ENCODE measurements around the gene FGD3. TPM values are rescaled to one million over a fixed set of nuclear protein-coding genes. Genes with fewer than 3 reads are reported as not detected.

FGD3 gene
- total RNA-seq, 1 donor from 2014 or later = 9.8 TPM

- DNase-seq (ENCODE audit: low spot score) = no peak
These were observed 57.2 kb downstream of the FGD3 start for GRCh38 chr9:93004561-93004960.

- no peak for DNase-seq (ENCODE audit: low spot score)
These were observed 58.6 kb downstream of the FGD3 start for GRCh38 chr9:93005876-93006275.

- no peak for DNase-seq (ENCODE audit: low spot score)
These were observed 60.3 kb downstream of the FGD3 start for GRCh38 chr9:93007529-93008058.

GRCh38 chr9:93008457-93008856 is 61.1 kb downstream of the FGD3 start:
- DNase-seq (ENCODE audit: low spot score) = no peak

- peak; percentile 82 for DNase-seq (ENCODE audit: low spot score)
These were observed 62.2 kb downstream of the FGD3 start for GRCh38 chr9:93009337-93010015.

- DNase-seq (ENCODE audit: low spot score) = peak; percentile 55
These were observed 62.7 kb downstream of the FGD3 start for GRCh38 chr9:93010056-93010455.

GRCh38 chr9:93010704-93011103 is 63.4 kb downstream of the FGD3 start:
- DNase-seq (ENCODE audit: low spot score) = no peak

GRCh38 chr9:93011114-93011513 is 63.8 kb downstream of the FGD3 start:
- DNase-seq (ENCODE audit: low spot score) = peak; percentile 87

- peak; percentile 65 for DNase-seq (ENCODE audit: low spot score)
These were observed 65.9 kb downstream of the FGD3 start for GRCh38 chr9:93012963-93013855.

GRCh38 chr9:93013856-93014582 is 66.7 kb downstream of the FGD3 start:
- peak; percentile 87 for DNase-seq (ENCODE audit: low spot score)

GRCh38 chr9:93015190-93015589 is 67.9 kb downstream of the FGD3 start:
- DNase-seq (ENCODE audit: low spot score) = peak; percentile 14

GRCh38 chr9:93017621-93018020 is 70.3 kb downstream of the FGD3 start:
- peak; percentile 67 for DNase-seq (ENCODE audit: low spot score)

GRCh38 chr9:93020151-93020550 is 72.8 kb downstream of the FGD3 start:
- DNase-seq (ENCODE audit: low spot score) = peak; percentile 75

GRCh38 chr9:93020771-93021670 is 73.7 kb downstream of the FGD3 start:
- peak; percentile 65 for DNase-seq (ENCODE audit: low spot score)

GRCh38 chr9:93022066-93022465 is 74.7 kb downstream of the FGD3 start:
- no peak for DNase-seq (ENCODE audit: low spot score)

GRCh38 chr9:93022721-93023520 is 75.6 kb downstream of the FGD3 start:
- no peak for DNase-seq (ENCODE audit: low spot score)

GRCh38 chr9:93023521-93023815 is 76.1 kb downstream of the FGD3 start:
- no peak for DNase-seq (ENCODE audit: low spot score)

GRCh38 chr9:93024646-93024910 is 77.3 kb downstream of the FGD3 start:
- DNase-seq (ENCODE audit: low spot score) = no peak

- DNase-seq (ENCODE audit: low spot score) = no peak
These were observed 77.8 kb downstream of the FGD3 start for GRCh38 chr9:93024986-93025630.

- DNase-seq (ENCODE audit: low spot score) = no peak
These were observed 78.4 kb downstream of the FGD3 start for GRCh38 chr9:93025736-93026135.
